Measurements from ENCODE around the gene APOO.
"Not testable (repeated sequence)": the region's sequence is repeated elsewhere in the genome, so short reads cannot be mapped to it uniquely, and the experiment has no call there.

Gene APOO

DNA sequence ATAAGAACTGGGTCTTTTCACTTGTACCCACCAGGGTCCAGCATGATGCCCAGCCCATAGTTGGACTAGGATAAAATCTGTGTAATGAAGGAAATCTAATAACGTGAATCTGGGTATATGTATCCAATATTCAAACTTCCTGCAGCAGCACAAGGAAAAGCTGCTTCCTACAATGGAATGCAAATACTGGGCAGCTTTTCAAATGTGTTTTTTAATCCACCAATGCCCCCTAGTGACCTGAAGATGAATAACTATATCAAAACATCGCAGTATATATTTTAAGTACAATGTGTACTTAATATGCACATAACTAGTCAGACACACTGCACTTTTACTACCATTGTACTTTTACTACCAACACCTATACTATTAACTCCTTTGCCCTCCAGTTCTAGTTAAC lies 5.3 kb downstream of the APOO start:
- H3K27ac ChIP-seq: peak overlapping the region; percentile 22; the same call in 1 of the 2 replicates
- TF ChIP-seq, protein P1, sequence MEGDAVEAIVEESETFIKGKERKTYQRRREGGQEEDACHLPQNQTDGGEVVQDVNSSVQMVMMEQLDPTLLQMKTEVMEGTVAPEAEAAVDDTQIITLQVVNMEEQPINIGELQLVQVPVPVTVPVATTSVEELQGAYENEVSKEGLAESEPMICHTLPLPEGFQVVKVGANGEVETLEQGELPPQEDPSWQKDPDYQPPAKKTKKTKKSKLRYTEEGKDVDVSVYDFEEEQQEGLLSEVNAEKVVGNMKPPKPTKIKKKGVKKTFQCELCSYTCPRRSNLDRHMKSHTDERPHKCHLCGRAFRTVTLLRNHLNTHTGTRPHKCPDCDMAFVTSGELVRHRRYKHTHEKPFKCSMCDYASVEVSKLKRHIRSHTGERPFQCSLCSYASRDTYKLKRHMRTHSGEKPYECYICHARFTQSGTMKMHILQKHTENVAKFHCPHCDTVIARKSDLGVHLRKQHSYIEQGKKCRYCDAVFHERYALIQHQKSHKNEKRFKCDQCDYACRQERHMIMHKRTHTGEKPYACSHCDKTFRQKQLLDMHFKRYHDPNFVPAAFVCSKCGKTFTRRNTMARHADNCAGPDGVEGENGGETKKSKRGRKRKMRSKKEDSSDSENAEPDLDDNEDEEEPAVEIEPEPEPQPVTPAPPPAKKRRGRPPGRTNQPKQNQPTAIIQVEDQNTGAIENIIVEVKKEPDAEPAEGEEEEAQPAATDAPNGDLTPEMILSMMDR (conservative IDR thresholded peaks at IDR 0.05): peak; percentile 47
- TF ChIP-seq ZFX (IDR thresholded peaks at IDR 0.05): no peak

DNA sequence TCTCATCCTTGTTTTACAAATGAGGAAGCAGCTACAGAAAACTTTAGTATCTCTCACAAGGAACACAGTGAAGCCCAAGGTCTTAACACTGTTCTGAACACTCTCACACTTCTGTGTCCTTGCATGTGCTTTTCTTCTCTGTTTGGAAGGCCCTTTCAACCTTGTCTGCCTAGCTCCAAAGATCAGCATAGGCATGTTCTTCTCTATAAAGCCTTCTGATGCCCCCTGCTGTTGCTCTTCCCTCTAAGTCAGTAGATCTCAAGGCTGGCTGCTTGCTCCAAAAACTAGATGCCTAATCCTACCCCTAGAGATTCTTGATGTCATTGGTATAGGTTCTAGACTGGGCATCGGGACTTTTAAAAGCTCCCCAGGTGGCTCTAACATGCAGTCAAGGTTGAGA lies 5.9 kb downstream of the APOO start:
- TF ChIP-seq ZFX (IDR thresholded peaks at IDR 0.05): no peak
- TF ChIP-seq, protein P1 (conservative IDR thresholded peaks at IDR 0.05): peak; percentile 51
- peak overlapping the region; percentile 22; the same call in 1 of the 2 replicates for H3K27ac ChIP-seq

GRCh38 chrX:23901060-23901459 lies 6.7 kb downstream of the APOO start:
- no peak overlapping the region; the same call in 1 of the 2 replicates for H3K27ac ChIP-seq
- TF ChIP-seq ZFX (IDR thresholded peaks at IDR 0.05): no peak
- TF ChIP-seq, protein P1 (conservative IDR thresholded peaks at IDR 0.05): no peak

GRCh38 chrX:23900220-23900797 lies 7.4 kb downstream of the APOO start:
- no peak overlapping the region for H3K27ac ChIP-seq
- TF ChIP-seq, protein P1 (conservative IDR thresholded peaks at IDR 0.05): no peak
- no peak for TF ChIP-seq ZFX (IDR thresholded peaks at IDR 0.05)

DNA sequence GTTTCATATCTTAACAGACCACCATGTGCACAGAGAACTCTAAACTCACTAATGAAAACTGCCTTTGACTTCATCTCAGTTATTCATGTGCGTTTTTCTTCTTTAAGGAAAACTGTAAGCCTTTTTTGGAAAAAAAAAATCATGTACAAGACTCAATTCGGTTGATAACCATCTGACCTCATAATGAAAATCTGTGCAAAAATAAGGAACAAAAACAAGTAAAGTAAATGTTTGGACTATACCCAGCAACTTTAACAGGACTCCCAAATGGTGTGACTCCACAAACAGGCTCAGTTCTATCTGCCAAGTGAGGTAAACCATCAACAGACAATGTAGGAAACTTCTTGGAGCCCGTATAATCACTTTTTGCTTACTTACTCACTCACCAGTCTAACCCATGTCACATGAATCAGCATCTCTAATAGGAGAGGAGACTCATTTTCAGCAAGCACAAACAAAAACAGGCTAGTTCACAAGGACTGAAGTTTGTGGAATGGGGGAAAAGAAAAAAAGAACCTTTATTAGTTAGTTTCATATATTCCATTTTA lies 9.3 kb downstream of the APOO start:
- TF ChIP-seq, protein P1 (conservative IDR thresholded peaks at IDR 0.05): no peak
- no peak overlapping the region for H3K27ac ChIP-seq

- no peak overlapping the region for H3K27ac ChIP-seq
- TF ChIP-seq, protein P1 (conservative IDR thresholded peaks at IDR 0.05): no peak
- TF ChIP-seq ZFX (IDR thresholded peaks at IDR 0.05): no peak
These were observed 10.8 kb downstream of the APOO start for GRCh38 chrX:23896981-23897380.

DNA sequence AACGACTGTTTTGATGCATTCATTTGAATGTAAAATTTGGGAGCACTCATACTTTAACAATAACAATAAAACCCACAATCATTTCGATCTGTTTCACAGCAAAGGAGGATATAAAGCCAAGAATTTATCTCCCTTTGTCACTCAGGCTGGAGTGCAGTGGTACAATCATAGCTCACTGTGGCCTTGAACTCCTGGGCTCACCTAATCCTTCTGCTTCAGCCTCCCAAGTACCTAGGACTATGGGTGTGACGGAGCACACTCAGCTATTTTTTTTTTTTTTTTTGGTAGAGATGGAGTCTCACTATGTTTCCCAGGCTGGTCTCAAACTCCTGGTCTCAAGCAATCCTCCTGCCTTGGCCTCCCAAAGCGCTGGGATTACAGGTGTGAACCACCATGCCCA lies 11.2 kb downstream of the APOO start:
- not testable (repeated sequence) for H3K27ac ChIP-seq

GRCh38 chrX:23894993-23895392 lies 12.7 kb downstream of the APOO start:
- H3K27ac ChIP-seq: not testable (repeated sequence)
